HUES6 (cell line): ENCODE results near the gene RPS19BP1.

ENCODE experiments used
- H3K27ac ChIP-seq: 2 replicates; pipeline ENCODE4 v1.7.0; 2013; ENCODE audit warnings: low read depth, mild to moderate bottlenecking, low read length, inconsistent platforms
- H3K27me3 ChIP-seq: 2 replicates; pipeline ENCODE4 v1.6.1; 2013; ENCODE audit warnings: low read length; ENCODE audit not compliant: control insufficient read depth, insufficient read depth
- H3K36me3 ChIP-seq: 2 replicates; pipeline ENCODE4 v1.6.1; 2013; ENCODE audit warnings: low read length; ENCODE audit not compliant: control insufficient read depth, insufficient read depth
- H3K4me1 ChIP-seq: 2 replicates; pipeline ENCODE4 v1.6.1; 2013; ENCODE audit warnings: low read length; ENCODE audit not compliant: control insufficient read depth, insufficient read depth
- H3K4me3 ChIP-seq: 2 replicates; pipeline ENCODE4 v1.5.1; 2013; ENCODE audit warnings: low read depth, low read length
- H3K9ac ChIP-seq: one replicate; pipeline ENCODE4 v1.6.1; 2013; ENCODE audit warnings: mild to moderate bottlenecking, low read length
- H3K9me3 ChIP-seq: 2 replicates; pipeline ENCODE4 v1.6.1; 2013; ENCODE audit warnings: low read depth, low read length; ENCODE audit not compliant: control insufficient read depth, insufficient read depth

The RPS19BP1 gene, protein sequence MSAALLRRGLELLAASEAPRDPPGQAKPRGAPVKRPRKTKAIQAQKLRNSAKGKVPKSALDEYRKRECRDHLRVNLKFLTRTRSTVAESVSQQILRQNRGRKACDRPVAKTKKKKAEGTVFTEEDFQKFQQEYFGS

DNA sequence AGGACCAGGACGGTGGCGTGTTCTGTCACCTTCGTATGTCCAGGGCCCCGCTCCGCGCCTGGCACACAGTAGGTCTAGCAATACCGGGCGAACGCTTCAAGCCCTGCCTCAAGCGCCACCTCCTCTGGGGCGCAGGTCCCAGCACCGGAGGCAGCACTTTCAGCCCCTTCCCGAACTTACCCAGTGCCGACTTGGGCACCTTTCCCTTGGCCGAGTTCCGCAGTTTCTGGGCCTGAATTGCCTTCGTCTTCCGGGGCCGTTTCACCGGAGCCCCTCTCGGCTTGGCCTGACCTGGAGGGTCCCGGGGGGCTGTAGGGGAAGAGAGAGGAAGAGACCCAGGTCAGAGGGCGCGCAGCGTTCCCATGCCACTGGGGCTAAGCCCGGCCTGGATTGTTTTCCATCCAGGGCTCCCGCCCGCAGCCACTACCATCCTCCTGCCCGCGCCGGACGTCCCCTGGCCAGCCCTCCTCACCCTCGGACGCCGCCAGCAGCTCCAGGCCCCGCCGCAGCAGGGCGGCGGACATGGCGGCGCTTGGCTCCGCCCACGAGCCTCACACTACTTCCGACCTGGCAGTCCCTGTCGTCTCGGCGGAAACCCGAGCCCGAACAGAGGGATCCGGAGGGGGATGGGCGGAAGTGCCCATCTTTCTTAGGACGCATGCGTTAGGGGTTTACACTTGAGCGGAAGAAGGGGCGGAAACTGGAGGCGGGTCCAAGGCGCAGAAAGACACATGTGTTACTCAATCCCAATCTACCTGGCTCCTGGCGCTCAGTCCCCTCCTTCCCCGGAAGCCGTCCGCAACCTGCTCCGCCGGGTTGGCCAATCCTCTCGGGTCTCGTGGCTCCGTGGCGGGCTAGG lies at the start of gene RPS19BP1:
RPS19BP1 (minus strand) TSS at position 534 of the 859 bp plus-strand sequence; CDS start at position 524, 10 bp downstream.
- H3K36me3 ChIP-seq: peaks cover 25% of the 10 kb centered on the region
- no peaks in the 10 kb centered on the region for H3K9me3 ChIP-seq
- H3K9ac ChIP-seq: peak within 1 kb of the TSS; percentile 91
- H3K4me1 ChIP-seq: peaks cover 58% of the 10 kb centered on the region
- H3K4me3 ChIP-seq: peak within 1 kb of the TSS; percentile 91
- H3K27ac ChIP-seq: peak within 1 kb of the TSS; percentile 81
- H3K27me3 ChIP-seq: no peaks in the 10 kb centered on the region

DNA sequence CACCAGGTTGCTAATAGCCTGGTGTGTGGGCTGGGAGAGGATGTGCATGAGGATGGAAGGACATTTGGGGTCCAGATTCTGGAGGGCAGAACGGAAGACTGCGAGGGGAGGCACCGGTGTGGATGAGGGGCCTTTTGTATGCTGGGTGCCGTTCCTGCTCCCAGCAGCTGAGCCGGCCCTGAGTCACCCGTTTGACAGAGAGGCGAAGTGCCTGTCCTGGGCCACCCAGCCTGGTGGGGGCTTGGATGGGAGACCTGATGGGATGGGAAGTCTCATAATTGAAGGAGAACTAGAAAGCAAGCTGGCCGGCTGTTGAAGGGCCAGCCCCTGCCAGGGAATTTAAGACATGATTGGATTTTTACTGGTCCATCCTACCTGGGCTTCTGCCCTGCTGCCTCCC lies 48.8 kb upstream of the RPS19BP1 start:
- H3K36me3 ChIP-seq: no peaks in the 10 kb centered on the region
- H3K27me3 ChIP-seq: peaks cover 4% of the 10 kb centered on the region; the same call in 1 of the 2 replicates
- no peak overlapping the region for H3K9ac ChIP-seq

DNA sequence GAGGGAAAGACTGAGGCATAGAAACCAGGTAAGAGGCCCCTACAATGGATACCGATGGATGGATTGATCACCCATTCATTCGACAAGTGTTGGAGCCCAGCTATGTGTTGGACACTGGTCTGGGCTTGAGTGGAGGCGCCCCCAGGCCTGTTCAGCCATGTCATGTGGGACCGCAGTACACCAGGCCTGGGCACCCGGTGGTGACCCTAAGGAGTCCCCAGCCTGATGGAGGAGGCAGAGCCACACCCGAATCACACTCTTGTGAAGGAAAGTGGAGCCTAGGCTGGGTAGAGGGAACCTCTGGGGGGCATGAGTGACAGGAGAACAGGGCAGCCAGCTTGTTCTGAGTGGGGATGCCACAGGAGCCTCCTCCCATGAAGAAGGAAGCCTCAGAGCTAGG lies 48.2 kb upstream of the RPS19BP1 start:
- Histone ChIP-seq H3K4me3 (no peak overlapping the region), H3K9ac (no peak overlapping the region), H3K36me3 (no peaks in the 10 kb centered on the region), H3K27me3 (peaks cover 4% of the 10 kb centered on the region; the same call in 1 of the 2 replicates), H3K9me3 (no peaks in the 10 kb centered on the region), H3K4me1 (peaks cover 8% of the 10 kb centered on the region), H3K27ac (no peak overlapping the region)

More for the DNA sequence above, 48.8 kb upstream of the RPS19BP1 start:
- no peaks in the 10 kb centered on the region for H3K9me3 ChIP-seq
- no peak overlapping the region for H3K27ac ChIP-seq
- H3K4me1 ChIP-seq: peaks cover 8% of the 10 kb centered on the region
- H3K4me3 ChIP-seq: no peak overlapping the region

DNA sequence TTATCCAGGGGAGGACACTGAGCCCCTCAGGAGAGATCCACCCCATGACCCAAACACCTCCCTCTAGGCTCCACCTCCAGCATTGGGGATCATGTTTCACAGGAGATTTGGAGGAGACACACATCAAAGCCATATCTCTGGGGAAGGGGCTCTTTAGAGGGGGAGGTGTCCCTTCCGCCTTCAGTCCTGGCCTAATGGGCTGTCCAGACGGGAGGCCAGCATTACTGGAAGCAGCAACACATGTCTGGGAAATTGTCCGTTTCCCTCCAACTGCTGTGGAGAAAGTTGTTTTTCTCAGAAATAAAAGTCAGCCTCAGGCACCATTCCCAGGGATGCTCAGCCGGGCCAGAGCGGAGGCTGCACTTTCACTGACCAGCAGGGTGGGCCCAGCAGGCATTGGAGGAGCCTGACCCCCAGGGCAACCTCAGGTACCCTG lies 47.5 kb upstream of the RPS19BP1 start:
- Histone ChIP-seq H3K9ac (no peak overlapping the region), H3K4me1 (peaks cover 8% of the 10 kb centered on the region), H3K4me3 (no peak overlapping the region), H3K27ac (no peak overlapping the region), H3K9me3 (no peaks in the 10 kb centered on the region), H3K36me3 (no peaks in the 10 kb centered on the region), H3K27me3 (peaks cover 4% of the 10 kb centered on the region; the same call in 1 of the 2 replicates)

DNA sequence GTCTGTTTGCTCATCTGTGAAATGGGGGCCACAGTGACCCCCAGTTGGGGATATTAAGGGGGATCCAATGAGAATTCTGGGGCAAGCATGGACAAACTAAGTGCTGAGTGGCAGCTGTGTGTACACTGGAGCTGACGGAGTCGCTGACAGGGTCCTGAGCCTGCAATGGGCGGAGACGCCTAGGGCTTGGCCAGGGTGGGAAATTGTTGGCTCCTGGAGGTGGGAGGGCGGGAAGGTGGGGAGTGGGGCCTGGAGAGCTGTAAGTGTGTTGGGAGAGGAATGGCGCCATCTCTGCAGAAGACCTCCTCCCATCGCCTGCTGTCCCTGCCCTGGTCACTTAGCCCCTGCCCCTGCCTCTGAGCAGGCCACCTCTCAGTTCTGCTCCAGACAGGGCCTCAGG lies 45.4 kb upstream of the RPS19BP1 start:
- H3K27ac ChIP-seq: no peak overlapping the region
- no peaks in the 10 kb centered on the region for H3K9me3 ChIP-seq
- H3K9ac ChIP-seq: no peak overlapping the region
- H3K36me3 ChIP-seq: no peaks in the 10 kb centered on the region
- H3K4me1 ChIP-seq: peaks cover 8% of the 10 kb centered on the region
- peaks cover 4% of the 10 kb centered on the region; the same call in 1 of the 2 replicates for H3K27me3 ChIP-seq
- no peak overlapping the region for H3K4me3 ChIP-seq

DNA sequence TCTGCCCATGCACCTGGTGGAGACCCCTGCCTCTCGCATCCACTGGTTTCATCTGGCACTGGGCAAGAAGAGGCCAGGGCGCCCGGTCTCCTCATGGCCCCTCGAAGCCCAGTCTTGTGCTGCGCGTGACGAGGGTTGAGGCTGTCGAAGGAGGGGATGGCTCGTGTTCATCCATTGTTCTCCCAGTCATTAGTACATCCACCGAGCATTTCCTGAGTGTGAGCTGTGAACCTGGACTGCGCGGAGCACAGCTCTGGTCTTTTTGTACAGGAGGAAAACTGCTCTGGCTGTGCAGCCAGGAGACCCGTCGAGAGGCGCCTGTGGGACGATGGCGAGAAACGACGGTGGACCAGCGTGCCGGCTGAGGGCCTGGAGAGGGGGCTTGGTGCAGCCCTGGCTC lies 44.8 kb upstream of the RPS19BP1 start:
- Histone ChIP-seq H3K4me1 (peaks cover 8% of the 10 kb centered on the region), H3K9ac (no peak overlapping the region), H3K27ac (no peak overlapping the region), H3K9me3 (no peaks in the 10 kb centered on the region), H3K36me3 (no peaks in the 10 kb centered on the region), H3K4me3 (no peak overlapping the region), H3K27me3 (peaks cover 4% of the 10 kb centered on the region; the same call in 1 of the 2 replicates)

DNA sequence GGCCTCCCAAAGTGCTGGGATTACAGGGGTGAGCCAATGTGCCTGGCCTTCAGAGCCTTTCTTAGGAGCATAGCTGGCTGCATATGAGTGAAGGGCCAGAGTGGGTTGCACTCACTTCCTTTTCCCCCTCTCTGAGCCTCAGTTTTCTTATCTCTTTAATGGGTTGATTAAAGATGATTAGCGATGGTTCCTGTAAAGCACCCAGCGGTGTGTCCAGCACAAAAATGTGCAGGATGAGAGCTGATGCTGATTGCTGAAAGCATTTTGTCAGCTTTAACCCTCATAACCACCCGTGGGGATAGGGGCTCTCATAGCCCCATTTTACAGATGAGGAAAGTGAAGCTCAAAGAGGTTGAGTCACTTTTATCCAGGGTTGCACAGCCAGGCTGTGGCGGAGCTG lies 43.5 kb upstream of the RPS19BP1 start:
- Histone ChIP-seq H3K36me3 (no peaks in the 10 kb centered on the region), H3K27ac (no peak overlapping the region), H3K9me3 (no peaks in the 10 kb centered on the region), H3K27me3 (no peaks in the 10 kb centered on the region; the same call in 1 of the 2 replicates), H3K9ac (no peak overlapping the region), H3K4me1 (peaks cover 8% of the 10 kb centered on the region), H3K4me3 (no peak overlapping the region)

DNA sequence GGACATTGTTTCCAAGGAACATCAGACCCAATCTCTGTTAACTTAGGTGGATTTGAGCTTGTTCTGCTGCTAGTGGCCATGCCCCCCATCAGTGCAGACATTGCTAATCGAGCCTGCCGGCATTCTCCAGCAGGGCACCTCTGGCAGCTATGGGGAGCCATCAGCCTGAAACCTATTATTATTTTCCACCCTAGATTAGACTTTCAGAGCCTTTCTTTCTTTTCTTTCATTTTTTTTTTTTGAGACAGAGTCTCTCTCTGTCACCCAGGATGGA lies 42.9 kb upstream of the RPS19BP1 start:
- H3K9me3 ChIP-seq: no peaks in the 10 kb centered on the region
- no peak overlapping the region for H3K4me3 ChIP-seq
- no peak overlapping the region for H3K27ac ChIP-seq
- H3K9ac ChIP-seq: no peak overlapping the region
- no peaks in the 10 kb centered on the region for H3K36me3 ChIP-seq
- peaks cover 8% of the 10 kb centered on the region for H3K4me1 ChIP-seq
- H3K27me3 ChIP-seq: no peaks in the 10 kb centered on the region; the same call in 1 of the 2 replicates

DNA sequence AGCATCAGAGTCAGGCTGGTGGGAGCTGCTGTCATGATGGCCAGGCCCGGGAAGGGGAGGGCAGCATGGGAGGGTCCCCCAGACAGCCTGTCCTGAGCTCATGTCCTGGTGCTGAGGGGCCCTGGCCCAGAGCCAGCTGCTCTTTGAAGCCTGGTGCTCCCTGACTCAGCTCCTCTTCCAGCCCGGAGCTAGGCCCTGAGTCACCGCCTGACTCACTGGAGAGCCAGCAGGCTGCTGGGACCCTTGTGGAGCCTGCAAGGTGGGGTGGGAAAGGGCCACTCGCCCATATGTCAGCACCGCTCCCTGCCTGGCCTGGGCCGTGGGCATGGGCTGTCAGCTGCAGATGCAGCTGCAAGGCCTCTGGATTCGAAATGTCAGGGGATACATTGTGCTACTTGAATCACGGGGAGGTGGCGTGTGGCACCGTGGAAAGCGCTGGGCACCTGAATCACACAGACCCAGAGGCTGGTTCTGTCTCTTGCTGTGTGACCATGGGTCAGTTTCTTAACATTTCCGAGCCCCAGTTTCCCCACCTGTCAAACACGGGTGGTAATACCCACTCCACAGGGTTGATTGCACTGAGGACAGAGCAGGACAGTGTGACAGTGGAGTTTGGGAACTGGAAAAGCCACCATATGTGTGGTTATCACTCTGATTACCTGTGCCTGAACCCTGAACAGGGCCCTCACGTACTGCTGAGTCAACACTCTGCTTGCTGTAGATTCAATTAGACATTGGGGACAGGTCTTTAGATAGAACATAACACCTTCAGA lies 42.4 kb upstream of the RPS19BP1 start:
- Histone ChIP-seq H3K36me3 (no peaks in the 10 kb centered on the region), H3K27ac (no peak overlapping the region), H3K9ac (no peak overlapping the region), H3K9me3 (no peaks in the 10 kb centered on the region), H3K4me3 (no peak overlapping the region), H3K27me3 (no peaks in the 10 kb centered on the region; the same call in 1 of the 2 replicates), H3K4me1 (peaks cover 3% of the 10 kb centered on the region)

DNA sequence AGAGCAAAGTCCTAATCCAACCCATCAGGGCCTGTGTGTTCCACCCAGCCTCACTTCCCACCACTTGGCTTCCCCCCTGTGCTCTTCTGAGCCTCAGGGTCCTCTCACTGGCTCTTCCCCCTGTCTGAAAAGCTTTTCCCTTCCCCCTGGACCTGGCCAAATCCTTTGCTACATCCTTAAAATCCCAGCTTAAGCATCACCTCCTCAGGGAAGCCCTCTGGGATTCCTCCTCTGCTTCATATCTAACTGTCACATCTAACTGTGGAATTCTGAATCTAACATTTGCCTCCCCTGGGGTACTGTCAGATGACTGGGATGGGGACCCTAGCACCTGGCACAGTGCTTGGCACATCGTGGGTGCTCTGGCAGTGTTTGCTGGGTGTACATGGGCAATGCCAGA lies 39.0 kb upstream of the RPS19BP1 start:
- Histone ChIP-seq H3K27me3 (no peaks in the 10 kb centered on the region; the same call in 1 of the 2 replicates), H3K4me1 (no peaks in the 10 kb centered on the region; the same call in 1 of the 2 replicates), H3K4me3 (no peak overlapping the region), H3K36me3 (no peaks in the 10 kb centered on the region), H3K9me3 (no peaks in the 10 kb centered on the region), H3K9ac (no peak overlapping the region), H3K27ac (no peak overlapping the region)
